HepG2 (cell line): ENCODE results near the gene MAN1B1. TPM values are rescaled to one million over a fixed set of nuclear protein-coding genes. Genes with fewer than 3 reads are reported as not detected.

ENCODE experiments used
- ATAC-seq: fragments of 200-7000 bp; cut with Tn5 transposase; 3 replicates; pipeline ENCODE4 v1.9.1; 2020; ENCODE audit warnings: mild to moderate bottlenecking, moderate library complexity
- BruUV-seq: library from RNA; stranded (reverse); fragments of 400-500 nt; replicated peaks from 2 replicates; lab custom pipeline; 2021; lab: Mats Ljungman, UMichigan
- CTCF ChIA-PET: fragments of 300-600 bp; formaldehyde crosslinking; extraction: SDS; loops from one replicate; lab custom pipeline; 2021; ENCODE audit warnings: low total read pairs, inconsistent platforms, low intra/inter-chr PET ratio; lab: Yijun Ruan, JAX
- POLR2A ChIA-PET: fragments of 350-600 bp; sonication (Branson Sonifier 250); formaldehyde crosslinking; loops from one replicate; lab custom pipeline; 2020; ENCODE audit warnings: antibody characterized with exemption, inconsistent platforms; lab: Yijun Ruan, JAX
- DNase-seq: peaks from one replicate; pipeline ENCODE4 v3.0.0-alpha.2; 2015; ENCODE audit warnings: low spot score
- FAIRE-seq: peaks from 3 replicates; lab custom pipeline; 2011; peaks lifted over from hg19 to GRCh38; lab: Jason Lieb, UNC
- H2AFZ ChIP-seq: one replicate; pipeline ENCODE4 v1.6.1; 2011; ENCODE audit warnings: low read length, inconsistent platforms
- H3K27ac ChIP-seq: fragments of 300-600 bp; 3 replicates; pipeline ENCODE4 v1.8.0; 2011; ENCODE audit warnings: mixed run types, mild to moderate bottlenecking, mixed read lengths, low read length, inconsistent platforms; ENCODE audit not compliant: insufficient read depth; ENCODE audit errors: extremely low read length
- H3K27me3 ChIP-seq, 2 experiments: fragments of 200-600 bp in 1 of 2; 2 replicates in 1 of 2; 3 replicates in 1 of 2; pipeline versions ENCODE4 v1.6.0 to v1.8.0; 2011; ENCODE audit warnings: low read length in 2 of 2, mild to moderate bottlenecking in 2 of 2, moderate library complexity in 2 of 2, inconsistent platforms in 1 of 2; ENCODE audit not compliant: insufficient read depth in 2 of 2, control insufficient read depth in 1 of 2
- H3K36me3 ChIP-seq, 2 experiments: fragments of 200-600 bp in 1 of 2; replicated peaks in 1 of 2; 2 replicates in 1 of 2; 3 replicates in 1 of 2; pipeline versions ENCODE4 v1.5.1 to v1.8.0; 2011; ENCODE audit warnings: low read length in 2 of 2, inconsistent platforms in 1 of 2; ENCODE audit not compliant: insufficient read depth in 2 of 2, control insufficient read depth in 1 of 2
- H3K4me1 ChIP-seq: 2 replicates; pipeline ENCODE4 v1.5.1; 2012; ENCODE audit warnings: low read length, inconsistent platforms; ENCODE audit not compliant: insufficient read depth
- H3K4me2 ChIP-seq: 2 replicates; pipeline ENCODE4 v1.6.0; 2011; ENCODE audit warnings: low read depth, low read length, inconsistent platforms
- H3K4me3 ChIP-seq, 3 experiments: fragments of 200-600 bp in 1 of 3; sonication (generic), shearing (Covaris generic) in 1 of 3; replicated peaks in 1 of 3; 2 replicates each; pipeline ENCODE4 v1.5.1; 2011 to 2016; ENCODE audit warnings: low read length in 3 of 3, inconsistent platforms in 2 of 3, low read depth in 2 of 3, mild to moderate bottlenecking in 2 of 3, control low read depth in 1 of 3, mixed read lengths in 1 of 3; ENCODE audit not compliant: insufficient read depth in 1 of 3
- H3K79me2 ChIP-seq: one replicate; pipeline ENCODE4 v1.6.1; 2011; ENCODE audit warnings: low read length, inconsistent platforms; ENCODE audit not compliant: insufficient read depth
- H3K9ac ChIP-seq: 2 replicates; pipeline ENCODE4 v1.6.0; 2011; ENCODE audit warnings: mild to moderate bottlenecking, low read depth, low read length, inconsistent platforms; ENCODE audit not compliant: insufficient read depth
- H3K9me3 ChIP-seq: 2 replicates; pipeline ENCODE4 v1.5.1; 2012; ENCODE audit warnings: mild to moderate bottlenecking, low read length
- H4K20me1 ChIP-seq: 2 replicates; pipeline ENCODE4 v1.6.0; 2011; ENCODE audit warnings: inconsistent platforms, mild to moderate bottlenecking, low read length, moderate library complexity; ENCODE audit not compliant: insufficient read depth
- HCFC1 ChIP-seq: fragments of 150-350 bp; IDR thresholded peaks from 2 replicates; pipeline ENCODE4 v1.6.1; 2014; ENCODE audit warnings: low read depth, low read length
- RBFOX2 ChIP-seq: fragments of 200-400 bp; formaldehyde crosslinking; IDR thresholded peaks from 2 replicates; pipeline ENCODE4 v1.6.1; 2017; ENCODE audit warnings: low read depth, mild to moderate bottlenecking, low read length
- SALL1 ChIP-seq: sonication (generic); formaldehyde crosslinking; IDR thresholded peaks from 2 replicates; pipeline ENCODE4 v1.8.0; 2022; ENCODE audit warnings: mild to moderate bottlenecking, missing genetic modification reagents
- WGBS: methylation state at CpG from one replicate; pipeline ENCODE4 v1.1.6; 2017; ENCODE audit warnings: low lambda C conversion rate; 5-methylcytosine and 5-hydroxymethylcytosine counted together
- in situ Hi-C: cut with HindIII; loops from 2 replicates; pipeline ENCODE4 v1.10.0; 2017; ENCODE audit warnings: low pct_unique_long_range_greater_than_20kb; ENCODE audit not compliant: extremely low pct_ligation_motif_present
- intact Hi-C: fragments of 100-400 bp; cut with micrococcal nuclease; formaldehyde crosslinking; loops from one replicate; pipeline ENCODE4 v1.10.0; 2022; ENCODE audit not compliant: unreplicated experiment
- polyA plus RNA-seq, 8 experiments: library from polyadenylated mRNA; depleted of rRNA in 3 of 8; stranded (reverse) in 7 of 8; unstranded in 1 of 8; fragments of >200 nt; fragmentation: Illumina TruSeq in 4 of 8; extraction: Trizol in 4 of 8; gene quantifications; 2 replicates each; pipeline versions ENCODE4 v1.2.1 to v1.2.3, GENCODE V29; 2011 to 2016; ENCODE audit warnings: low read depth in 4 of 8, missing spikeins in 1 of 8, mixed read lengths in 1 of 8; ENCODE audit not compliant: insufficient read depth in 1 of 8
- total RNA-seq, 5 experiments: library from RNA; depleted of rRNA; stranded (reverse); fragments of >200 nt; fragmentation: Illumina TruSeq; extraction: Trizol; gene quantifications; 2 replicates each; pipeline ENCODE4 v1.2.3, GENCODE V29; 2016; ENCODE audit warnings: low read depth in 1 of 5
- TF ChIP-seq, protein P1 (sequence below): fragments of 450-650 bp; IDR thresholded peaks from 2 replicates; pipeline ENCODE4 v1.6.1; 2016

MAN1B1 gene
- total and polyA plus RNA-seq, 2 of the 13 experiments (the other 11 are each of a cell fraction or from before 2014, with no cell fraction given), result 48.9 to 59.5 TPM

DNA sequence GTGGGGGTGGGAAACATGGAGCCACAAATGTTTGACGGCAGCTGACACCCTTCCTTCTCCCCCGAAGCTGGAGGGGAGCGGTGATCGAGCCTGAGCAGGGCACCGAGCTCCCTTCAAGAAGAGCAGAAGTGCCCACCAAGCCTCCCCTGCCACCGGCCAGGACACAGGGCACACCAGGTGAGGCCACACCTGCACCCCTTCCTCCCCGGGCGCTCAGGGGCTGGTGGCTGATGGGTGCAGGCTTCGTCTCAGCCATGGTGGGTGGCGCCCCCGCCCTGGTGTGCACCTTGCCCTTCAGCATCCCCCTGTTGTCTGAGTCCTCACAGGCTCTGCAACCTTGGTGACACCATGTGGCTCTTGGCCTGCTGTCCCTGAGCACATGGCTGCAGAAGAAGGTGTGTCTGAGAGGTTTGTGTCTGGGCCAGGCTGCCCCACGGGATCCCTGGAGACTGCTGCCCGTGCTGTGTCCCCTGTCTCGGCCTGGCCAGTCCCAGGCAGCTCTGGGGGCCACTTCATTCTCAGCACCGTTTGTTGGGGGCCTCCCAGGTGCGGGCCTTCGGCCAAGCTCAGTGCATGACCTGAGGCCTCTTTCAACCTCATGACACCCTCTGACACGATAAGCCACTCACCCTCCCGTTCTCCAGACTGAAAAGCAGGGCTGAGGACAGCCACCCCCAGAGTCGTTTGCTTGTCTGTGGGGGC, 11.1 kb downstream of the MAN1B1 start:
- H3K27me3 ChIP-seq, result no peaks in the 10 kb centered on the region
- no peaks in the 10 kb centered on the region for H3K9me3 ChIP-seq
- WGBS, result 94% methylated on average over 3 of the region's 20 CpGs
- H4K20me1 ChIP-seq, result no peaks in the 10 kb centered on the region
- no peak overlapping the region for H3K4me3 ChIP-seq
- no peak for DNase-seq
- BruUV-seq, result no TSS peak
- ATAC-seq, result no peak
- H3K4me2 ChIP-seq, result no peak overlapping the region
- FAIRE-seq, result no peak
- H2AFZ ChIP-seq, result no peak overlapping the region
- no peak overlapping the region for H3K27ac ChIP-seq
- ChIA-PET POLR2A (interaction anchor here (1.1 kb wide), 1 partner anchor 14 kb away, joined by 3 read pairs; no protein-coding TSS in a partner anchor), CTCF (no interaction called here)
- intact Hi-C loops (no loop called here), in situ Hi-C loops (no loop called here)
- no peak for TF ChIP-seq HCFC1
- TF ChIP-seq, protein P1, sequence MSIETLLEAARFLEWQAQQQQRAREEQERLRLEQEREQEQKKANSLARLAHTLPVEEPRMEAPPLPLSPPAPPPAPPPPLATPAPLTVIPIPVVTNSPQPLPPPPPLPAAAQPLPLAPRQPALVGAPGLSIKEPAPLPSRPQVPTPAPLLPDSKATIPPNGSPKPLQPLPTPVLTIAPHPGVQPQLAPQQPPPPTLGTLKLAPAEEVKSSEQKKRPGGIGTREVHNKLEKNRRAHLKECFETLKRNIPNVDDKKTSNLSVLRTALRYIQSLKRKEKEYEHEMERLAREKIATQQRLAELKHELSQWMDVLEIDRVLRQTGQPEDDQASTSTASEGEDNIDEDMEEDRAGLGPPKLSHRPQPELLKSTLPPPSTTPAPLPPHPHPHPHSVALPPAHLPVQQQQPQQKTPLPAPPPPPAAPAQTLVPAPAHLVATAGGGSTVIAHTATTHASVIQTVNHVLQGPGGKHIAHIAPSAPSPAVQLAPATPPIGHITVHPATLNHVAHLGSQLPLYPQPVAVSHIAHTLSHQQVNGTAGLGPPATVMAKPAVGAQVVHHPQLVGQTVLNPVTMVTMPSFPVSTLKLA, result 0 out of 2 replicates have a peak, but pooled peaks have one; percentile 14
- H3K36me3 ChIP-seq, result peaks cover 21 to 60% of the 10 kb centered on the region in 2 experiments
- H3K79me2 ChIP-seq, result no peaks in the 10 kb centered on the region
- no peaks in the 10 kb centered on the region for H3K4me1 ChIP-seq
- no peak overlapping the region for H3K9ac ChIP-seq

DNA sequence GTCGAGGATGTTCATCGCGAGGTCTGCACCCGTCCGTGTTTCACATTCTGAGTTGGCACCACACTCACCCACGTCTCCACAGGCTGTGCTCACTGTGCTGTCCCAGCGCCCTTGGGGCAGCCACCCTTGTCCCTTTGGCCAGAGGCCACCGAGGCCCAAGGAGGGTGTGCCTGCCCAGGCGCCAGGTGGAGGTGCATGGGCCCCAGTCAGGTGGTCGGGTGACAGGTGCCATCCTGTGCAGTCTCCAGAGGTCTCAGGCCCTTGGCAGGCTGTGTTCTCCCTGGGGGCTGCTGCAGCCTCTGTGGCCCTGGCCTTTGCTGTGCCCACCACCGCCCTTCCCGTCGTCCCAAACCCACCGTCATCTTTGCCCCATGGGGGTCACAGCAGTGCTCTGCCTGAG, 12.4 kb downstream of the MAN1B1 start:
- FAIRE-seq (no peak), DNase-seq (no peak), ATAC-seq (no peak)
- Histone ChIP-seq H3K79me2 (no peaks in the 10 kb centered on the region), H3K9me3 (no peaks in the 10 kb centered on the region), H2AFZ (no peak overlapping the region), H3K36me3 (peaks cover 30 to 71% of the 10 kb centered on the region in 2 experiments), H3K4me2 (no peak overlapping the region), H3K9ac (no peak overlapping the region), H3K4me3 (no peak overlapping the region), H3K27ac (no peak overlapping the region), H4K20me1 (no peaks in the 10 kb centered on the region), H3K27me3 (no peaks in the 10 kb centered on the region), H3K4me1 (no peaks in the 10 kb centered on the region)
- POLR2A ChIA-PET, result no interaction called here
- BruUV-seq, result no TSS peak
- CTCF ChIA-PET, result no interaction called here
- WGBS, result 96% methylated on average over 9 of the region's 14 CpGs
- intact Hi-C loops, result no loop called here
- in situ Hi-C loops, result no loop called here
- TF ChIP-seq SALL1 (CRISPR knock-in tag) (no peak), RBFOX2 (0 out of 2 replicates have a peak, but pooled peaks have one; percentile 30)
